Keratinocyte (primary cell): Measurements from ENCODE around the gene ANO8. TPM values are rescaled to one million over a fixed set of nuclear protein-coding genes. Genes with fewer than 3 reads are reported as not detected.

Experiments used
- DNase-seq: peaks from one replicate; pipeline ENCODE4 v3.0.0-alpha.2; 2011; ENCODE audit warnings: low read depth, missing footprints, low spot score
- FAIRE-seq: peaks from 2 replicates; lab custom pipeline; 2011; peaks lifted over from hg19 to GRCh38; lab: Jason Lieb, UNC
- H2AFZ ChIP-seq: 2 replicates; pipeline ENCODE4 v1.6.0; 2012; ENCODE audit warnings: low read length, control low read depth, inconsistent platforms; ENCODE audit not compliant: control insufficient read depth
- H3K27ac ChIP-seq: 2 replicates; pipeline ENCODE4 v1.5.1; 2011; ENCODE audit warnings: low read length; ENCODE audit not compliant: control insufficient read depth, insufficient read depth
- H3K27me3 ChIP-seq: 3 replicates; pipeline ENCODE4 v1.6.0; 2011; ENCODE audit warnings: low read length; ENCODE audit not compliant: control insufficient read depth, insufficient read depth; ENCODE audit errors: extremely low read depth
- H3K36me3 ChIP-seq, 2 experiments: 2 replicates in 1 of 2; 3 replicates in 1 of 2; pipeline ENCODE4 v1.5.1; 2011; ENCODE audit warnings: low read length in 2 of 2, mild to moderate bottlenecking in 1 of 2; ENCODE audit not compliant: control insufficient read depth in 2 of 2, insufficient read depth in 2 of 2; ENCODE audit errors: extremely low read depth in 1 of 2
- H3K4me1 ChIP-seq: 3 replicates; pipeline ENCODE4 v1.5.1; 2011; ENCODE audit warnings: low read length; ENCODE audit not compliant: control insufficient read depth, insufficient read depth; ENCODE audit errors: extremely low read depth
- H3K4me2 ChIP-seq: 3 replicates; pipeline ENCODE4 v1.6.0; 2011; ENCODE audit warnings: low read depth, low read length; ENCODE audit not compliant: control insufficient read depth, insufficient read depth; ENCODE audit errors: extremely low read depth
- H3K4me3 ChIP-seq, 3 experiments: fragments of 200-600 bp in 1 of 3; sonication (generic) in 1 of 3; 2 replicates in 2 of 3; 3 replicates in 1 of 3; pipeline ENCODE4 v1.5.1; 2011 to 2016; ENCODE audit warnings: low read length in 3 of 3, mild to moderate bottlenecking in 3 of 3, control low read depth in 2 of 3, inconsistent platforms in 1 of 3, low read depth in 1 of 3, mixed read lengths in 1 of 3, mixed run types in 1 of 3, moderate library complexity in 1 of 3; ENCODE audit not compliant: control insufficient read depth in 2 of 3, insufficient read depth in 2 of 3; ENCODE audit errors: extremely low read depth in 1 of 3
- H3K79me2 ChIP-seq: 2 replicates; pipeline ENCODE4 v1.6.0; 2012; ENCODE audit warnings: low read length; ENCODE audit not compliant: control insufficient read depth, insufficient read depth
- H3K9ac ChIP-seq: 3 replicates; pipeline ENCODE4 v1.6.0; 2011; ENCODE audit warnings: low read length; ENCODE audit not compliant: control insufficient read depth, insufficient read depth; ENCODE audit errors: extremely low read depth
- H3K9me1 ChIP-seq: 3 replicates; pipeline ENCODE4 v1.6.0; 2011; ENCODE audit warnings: low read length; ENCODE audit not compliant: control insufficient read depth, insufficient read depth; ENCODE audit errors: extremely low read depth
- H3K9me3 ChIP-seq: 2 replicates; pipeline ENCODE4 v1.5.1; 2012; ENCODE audit warnings: low read depth, low read length; ENCODE audit not compliant: control insufficient read depth
- H4K20me1 ChIP-seq: 3 replicates; pipeline ENCODE4 v1.6.0; 2011; ENCODE audit warnings: low read length; ENCODE audit not compliant: control insufficient read depth, insufficient read depth; ENCODE audit errors: extremely low read depth
- EZH2 ChIP-seq: IDR thresholded peaks from one replicate; pipeline ENCODE4 v1.6.1; 2012; ENCODE audit warnings: inconsistent platforms, mild to moderate bottlenecking, low read length, moderate library complexity
- dilution Hi-C: fragments of 300-500 bp; cut with MboI; formaldehyde crosslinking; loops from one replicate; pipeline ENCODE4 v1.7.0; 2020; ENCODE audit warnings: low sequenced_read_pairs; ENCODE audit not compliant: extremely low pct_ligation_motif_present
- polyA plus RNA-seq, 5 experiments: library from polyadenylated mRNA; depleted of rRNA in 3 of 5; stranded (reverse) in 3 of 5; stranded (forward) in 1 of 5; unstranded in 1 of 5; fragments of >200 nt; gene quantifications; 1 replicate in 1 of 5; 2 replicates in 3 of 5; 3 replicates in 1 of 5; pipeline versions ENCODE4 v1.2.1 to v1.2.3, GENCODE V29; 2011 to 2012; ENCODE audit warnings: missing spikeins in 2 of 5, low read depth in 1 of 5, low replicate concordance in 1 of 5
- TF ChIP-seq, protein P1 (sequence below), 3 experiments: IDR thresholded peaks in 1 of 3; conservative IDR thresholded peaks in 1 of 3; optimal IDR thresholded peaks in 1 of 3; 2 replicates in 2 of 3; 3 replicates in 1 of 3; pipeline versions ENCODE3 to v1.5.1; 2011; ENCODE audit warnings: low read length in 3 of 3, mild to moderate bottlenecking in 3 of 3, moderate library complexity in 2 of 3, control low read depth in 1 of 3, inconsistent platforms in 1 of 3; ENCODE audit not compliant: insufficient read depth in 2 of 3; ENCODE audit errors: extremely low read depth in 1 of 3

The ANO8 gene
- polyA plus RNA-seq, 1 donor (not counting 4 experiments of a cell fraction or from before 2014, with no cell fraction given) = 1.6 TPM

DNA sequence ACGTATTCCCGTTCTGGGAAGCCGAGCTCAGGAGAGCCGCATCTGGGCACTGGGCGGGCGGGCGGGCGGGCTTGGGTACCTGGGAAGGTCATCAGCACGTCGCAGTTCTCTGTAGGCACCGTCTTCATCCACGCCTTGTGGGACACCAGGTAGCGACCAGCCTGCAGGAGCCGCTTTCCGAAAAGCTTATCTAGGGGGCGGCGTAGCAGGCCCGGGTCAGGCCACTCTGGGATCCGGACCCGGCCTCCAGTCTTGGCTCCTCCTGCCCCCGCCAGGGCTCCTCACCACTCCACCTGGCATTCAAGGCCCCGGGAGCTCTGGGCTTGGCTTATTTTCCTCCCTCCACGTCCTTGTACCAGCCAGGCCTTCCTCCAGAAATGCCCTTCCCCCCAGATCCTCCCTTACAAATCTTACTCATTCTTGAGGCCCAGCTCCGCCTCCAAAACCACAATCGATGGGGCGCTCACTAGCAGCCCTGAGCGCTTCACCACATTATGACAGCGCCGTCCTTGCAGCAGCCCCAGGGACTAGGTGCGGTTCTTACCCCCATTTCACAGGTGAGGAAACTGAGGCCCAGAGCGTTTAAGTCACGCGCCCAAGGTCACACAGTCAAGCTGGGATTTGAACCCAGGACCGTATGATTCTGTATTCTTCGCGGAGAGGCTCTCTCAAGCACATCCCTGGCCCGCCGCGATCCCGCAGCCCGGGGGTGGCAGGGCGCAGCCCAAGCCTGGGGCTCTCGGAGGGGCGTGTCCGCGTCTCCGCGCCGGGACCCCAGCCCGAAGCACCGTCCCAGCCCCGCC, 843 bp downstream of the ANO8 start:
- dilution Hi-C loops = no loop called here
- Histone ChIP-seq H3K27ac (peak overlapping the region; percentile 49), H4K20me1 (no peaks in the 10 kb centered on the region), H3K4me1 (peaks cover 29% of the 10 kb centered on the region), H3K9me1 (no peaks in the 10 kb centered on the region), H3K27me3 (peaks cover 24% of the 10 kb centered on the region), H3K4me2 (peak overlapping the region; percentile 95), H3K36me3 (no peaks in the 10 kb centered on the region), H3K79me2 (peaks cover 5% of the 10 kb centered on the region), H2AFZ (peak overlapping the region; percentile 78), H3K9me3 (no peaks in the 10 kb centered on the region), H3K9ac (peak overlapping the region; percentile 62), H3K4me3 (peak overlapping the region; percentile 48 to 73 (median 70))
- no peak for DNase-seq
- FAIRE-seq = no peak
- TF ChIP-seq, protein P1, sequence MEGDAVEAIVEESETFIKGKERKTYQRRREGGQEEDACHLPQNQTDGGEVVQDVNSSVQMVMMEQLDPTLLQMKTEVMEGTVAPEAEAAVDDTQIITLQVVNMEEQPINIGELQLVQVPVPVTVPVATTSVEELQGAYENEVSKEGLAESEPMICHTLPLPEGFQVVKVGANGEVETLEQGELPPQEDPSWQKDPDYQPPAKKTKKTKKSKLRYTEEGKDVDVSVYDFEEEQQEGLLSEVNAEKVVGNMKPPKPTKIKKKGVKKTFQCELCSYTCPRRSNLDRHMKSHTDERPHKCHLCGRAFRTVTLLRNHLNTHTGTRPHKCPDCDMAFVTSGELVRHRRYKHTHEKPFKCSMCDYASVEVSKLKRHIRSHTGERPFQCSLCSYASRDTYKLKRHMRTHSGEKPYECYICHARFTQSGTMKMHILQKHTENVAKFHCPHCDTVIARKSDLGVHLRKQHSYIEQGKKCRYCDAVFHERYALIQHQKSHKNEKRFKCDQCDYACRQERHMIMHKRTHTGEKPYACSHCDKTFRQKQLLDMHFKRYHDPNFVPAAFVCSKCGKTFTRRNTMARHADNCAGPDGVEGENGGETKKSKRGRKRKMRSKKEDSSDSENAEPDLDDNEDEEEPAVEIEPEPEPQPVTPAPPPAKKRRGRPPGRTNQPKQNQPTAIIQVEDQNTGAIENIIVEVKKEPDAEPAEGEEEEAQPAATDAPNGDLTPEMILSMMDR (optimal IDR thresholded peaks at IDR 0.05 in 1 of 3, IDR thresholded peaks at IDR 0.05 in 1 of 3, conservative IDR thresholded peaks at IDR 0.05 in 1 of 3; ENCODE audit: extremely low read depth in 1 of 3, insufficient read depth in 2 of 3, low read length in 3 of 3) = no peak
- TF ChIP-seq EZH2 = no peak

DNA sequence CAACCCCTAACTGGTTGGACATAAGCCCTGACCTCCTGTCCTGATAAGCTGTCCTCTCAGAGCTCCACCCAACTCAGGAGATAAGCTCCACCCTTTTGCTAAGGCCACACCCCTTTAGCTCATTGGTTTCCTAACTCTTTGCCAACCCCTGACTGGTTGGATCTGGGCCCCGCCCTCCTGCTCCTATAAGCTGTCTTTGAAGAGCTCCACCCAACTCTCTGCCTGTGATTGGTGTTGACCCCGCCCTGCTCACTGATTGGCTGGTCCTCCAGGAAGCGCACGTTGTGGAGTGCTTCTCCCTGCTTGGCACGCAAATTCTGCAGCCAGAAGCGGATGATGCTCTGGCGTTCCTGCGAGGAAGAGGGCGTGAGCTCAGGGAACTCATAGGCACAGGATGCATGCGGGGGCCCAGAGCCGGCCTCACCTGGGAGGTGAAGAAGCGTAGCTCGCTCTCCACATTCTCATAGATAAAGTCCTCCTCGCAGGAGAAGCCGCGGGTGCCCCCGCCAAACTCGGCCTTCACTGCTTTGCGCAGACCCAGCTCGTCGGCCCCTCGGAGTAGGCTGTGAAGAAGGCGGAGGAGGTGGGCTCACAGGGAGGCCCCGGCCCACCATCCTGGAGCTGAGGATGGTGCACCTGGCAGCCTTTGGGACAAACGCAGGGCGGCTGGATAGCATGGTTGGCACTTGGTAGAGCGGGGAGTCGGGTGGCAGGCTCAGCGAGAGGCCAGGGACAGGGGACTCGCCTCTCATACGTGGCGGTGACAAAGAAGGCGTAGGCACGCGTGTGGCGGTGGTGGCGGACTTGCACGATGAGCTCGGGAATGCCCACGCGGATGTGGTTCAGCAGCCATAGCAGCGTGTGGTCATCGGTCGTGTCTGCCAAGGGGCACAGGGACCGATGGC, 1.7 kb downstream of the ANO8 start:
- H4K20me1 ChIP-seq = no peaks in the 10 kb centered on the region

More for the DNA sequence above, 1.7 kb downstream of the ANO8 start:
- Histone ChIP-seq H3K9ac (no peak overlapping the region), H3K36me3 (no peaks in the 10 kb centered on the region), H3K79me2 (no peaks in the 10 kb centered on the region), H3K4me2 (no peak overlapping the region), H3K4me3 (no peak overlapping the region), H3K27ac (no peak overlapping the region), H3K27me3 (peaks cover 25% of the 10 kb centered on the region), H3K9me3 (no peaks in the 10 kb centered on the region), H2AFZ (no peak overlapping the region), H3K9me1 (no peaks in the 10 kb centered on the region), H3K4me1 (peaks cover 24% of the 10 kb centered on the region)
- TF ChIP-seq EZH2 = no peak
- no peak for FAIRE-seq
- no peak for DNase-seq
- dilution Hi-C loops = no loop called here
